GM12873 (cell line): ENCODE results near the gene CRACDL.

Source experiments
- TF ChIP-seq, protein P1 (sequence below): IDR thresholded peaks from 2 replicates; pipeline ENCODE4 v1.5.1; 2012; ENCODE audit warnings: low read depth, mild to moderate bottlenecking, moderate library complexity, low read length, control low read depth; ENCODE audit not compliant: insufficient read depth; ENCODE audit errors: missing control alignments

Gene CRACDL

GRCh38 chr2:98924910-98925309 is 11.1 kb downstream of the CRACDL start:
- TF ChIP-seq, protein P1, sequence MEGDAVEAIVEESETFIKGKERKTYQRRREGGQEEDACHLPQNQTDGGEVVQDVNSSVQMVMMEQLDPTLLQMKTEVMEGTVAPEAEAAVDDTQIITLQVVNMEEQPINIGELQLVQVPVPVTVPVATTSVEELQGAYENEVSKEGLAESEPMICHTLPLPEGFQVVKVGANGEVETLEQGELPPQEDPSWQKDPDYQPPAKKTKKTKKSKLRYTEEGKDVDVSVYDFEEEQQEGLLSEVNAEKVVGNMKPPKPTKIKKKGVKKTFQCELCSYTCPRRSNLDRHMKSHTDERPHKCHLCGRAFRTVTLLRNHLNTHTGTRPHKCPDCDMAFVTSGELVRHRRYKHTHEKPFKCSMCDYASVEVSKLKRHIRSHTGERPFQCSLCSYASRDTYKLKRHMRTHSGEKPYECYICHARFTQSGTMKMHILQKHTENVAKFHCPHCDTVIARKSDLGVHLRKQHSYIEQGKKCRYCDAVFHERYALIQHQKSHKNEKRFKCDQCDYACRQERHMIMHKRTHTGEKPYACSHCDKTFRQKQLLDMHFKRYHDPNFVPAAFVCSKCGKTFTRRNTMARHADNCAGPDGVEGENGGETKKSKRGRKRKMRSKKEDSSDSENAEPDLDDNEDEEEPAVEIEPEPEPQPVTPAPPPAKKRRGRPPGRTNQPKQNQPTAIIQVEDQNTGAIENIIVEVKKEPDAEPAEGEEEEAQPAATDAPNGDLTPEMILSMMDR, result no peak

DNA sequence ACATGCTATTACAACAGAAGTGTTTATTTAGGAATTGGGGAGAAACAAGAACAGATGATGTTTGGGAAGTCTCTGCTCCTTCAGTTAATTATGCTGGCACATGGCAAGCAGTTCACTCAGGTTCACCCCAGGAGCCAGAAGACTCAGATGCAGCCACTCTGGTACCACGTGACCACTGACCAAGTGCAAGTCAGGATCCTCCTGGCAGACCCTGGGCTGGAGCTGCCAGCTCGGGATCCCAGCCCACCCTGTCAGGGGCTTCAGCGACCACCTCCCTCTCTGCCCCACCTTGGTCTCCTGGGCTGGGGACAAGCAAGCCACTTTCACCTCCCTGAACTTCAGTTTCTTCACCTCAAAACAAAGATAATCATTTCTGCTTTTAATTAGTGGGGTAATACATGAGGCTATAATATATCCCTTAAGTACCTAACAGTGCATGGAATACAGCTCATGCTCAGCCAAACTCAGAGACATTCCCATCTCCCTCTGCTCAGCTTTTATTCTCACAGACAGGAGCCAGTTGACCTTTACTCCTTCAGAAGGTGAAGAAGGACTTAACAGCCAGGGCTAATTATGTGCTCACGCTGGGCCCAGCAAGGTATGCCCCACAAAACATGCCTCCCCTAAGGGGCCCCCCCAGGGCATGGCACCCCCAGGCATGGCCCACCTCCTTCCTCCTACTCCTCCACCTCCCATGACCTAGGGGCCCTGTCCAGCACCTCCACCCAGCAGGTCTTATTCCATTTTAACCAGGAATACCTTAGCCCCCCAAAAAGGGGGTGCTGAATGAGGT is 11.8 kb downstream of the CRACDL start:
- TF ChIP-seq, protein P1, result no peak

- TF ChIP-seq, protein P1, result peak; percentile 36
Measured at GRCh38 chr2:98923244-98923940, 12.6 kb downstream of the CRACDL start.

GRCh38 chr2:98921062-98921461 is 15.0 kb downstream of the CRACDL start:
- TF ChIP-seq, protein P1, result no peak

GRCh38 chr2:98917031-98917471 is 19.0 kb downstream of the CRACDL start:
- TF ChIP-seq, protein P1, result no peak

DNA sequence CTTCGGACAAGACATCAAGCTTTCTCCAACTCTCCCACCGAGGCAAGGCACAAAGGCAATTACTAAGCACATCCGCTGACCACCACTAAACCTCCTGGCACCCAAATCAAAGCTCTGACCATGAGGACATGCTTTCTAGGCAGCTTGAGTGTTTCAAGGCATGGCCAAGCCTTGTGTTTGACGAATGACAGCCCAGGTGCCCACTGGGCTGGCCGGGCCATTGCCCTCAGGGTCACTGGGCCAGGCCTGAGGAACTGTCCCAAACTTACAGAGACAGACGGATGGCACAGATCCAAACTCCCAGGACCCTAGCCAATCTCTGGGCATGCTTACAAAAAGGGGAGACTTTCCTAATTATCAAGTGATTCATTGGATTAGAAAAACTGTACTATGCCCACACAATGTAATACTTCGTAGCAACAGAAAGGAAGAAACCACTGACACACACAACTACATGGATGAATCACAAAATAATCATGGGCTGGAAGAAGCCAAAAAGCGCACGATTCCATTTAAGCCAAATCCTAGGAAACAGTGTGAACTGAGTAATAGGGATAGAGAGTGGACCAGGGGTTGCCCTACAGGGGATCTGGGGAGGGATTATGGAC is 20.2 kb downstream of the CRACDL start:
- TF ChIP-seq, protein P1, result no peak
